Subcutaneous adipose tissue (tissue), 4 donors: ENCODE data around the gene PIK3R5. TPM values are rescaled to one million over a fixed set of nuclear protein-coding genes. Genes with fewer than 3 reads are reported as not detected.

Source experiments
- CTCF ChIP-seq: fragments of 450-650 bp; IDR thresholded peaks from one replicate; pipeline ENCODE4 v1.5.1; 2016; ENCODE audit warnings: low read depth, mild to moderate bottlenecking, control low read depth, antibody characterized with exemption, moderate library complexity
- total RNA-seq, 4 donors: library from RNA; depleted of rRNA; stranded (reverse); fragments of >200 nt; gene quantifications; one replicate each; pipeline ENCODE4 v1.1.0, GENCODE V29; 2016

PIK3R5 gene
- total RNA-seq, 4 donors from 2014 or later: 12.2 to 56.9 (median 25.5) TPM

GRCh38 chr17:8963647-8964258 lies 1.8 kb downstream of the PIK3R5 start:
- TF ChIP-seq CTCF: no peak

- no peak for TF ChIP-seq CTCF
Observed at GRCh38 chr17:8963014-8963413, 2.5 kb downstream of the PIK3R5 start.

- no peak for TF ChIP-seq CTCF
Observed at GRCh38 chr17:8961829-8962228, 3.7 kb downstream of the PIK3R5 start.

GRCh38 chr17:8960325-8961140 lies 5.0 kb downstream of the PIK3R5 start:
- TF ChIP-seq CTCF: no peak

- TF ChIP-seq CTCF: no peak
Observed at GRCh38 chr17:8959312-8959918, 6.1 kb downstream of the PIK3R5 start.

GRCh38 chr17:8957721-8958120 lies 7.8 kb downstream of the PIK3R5 start:
- TF ChIP-seq CTCF: no peak

- TF ChIP-seq CTCF: no peak
Observed at GRCh38 chr17:8956465-8956902, 9.0 kb downstream of the PIK3R5 start.
